Hepatocyte (in vitro differentiated cells): Measurements from ENCODE around the gene PPP5C. TPM values are rescaled to one million over a fixed set of nuclear protein-coding genes. Genes with fewer than 3 reads are reported as not detected.
A peak's percentile ranks its signal among the peaks of the same experiment; 100 is the strongest.

Experiments used
- DNase-seq: peaks from one replicate; pipeline ENCODE4 v3.0.0-alpha.2; 2016; ENCODE audit warnings: low spot score
- H2AFZ ChIP-seq: fragments of 200-600 bp; sonication (generic); 2 replicates; pipeline ENCODE4 v1.6.0; 2016; ENCODE audit warnings: antibody characterized with exemption, mild to moderate bottlenecking
- H3K27ac ChIP-seq: fragments of 200-600 bp; sonication (generic); 2 replicates; pipeline ENCODE4 v1.5.1; 2016; ENCODE audit warnings: mild to moderate bottlenecking
- H3K27me3 ChIP-seq: fragments of 200-600 bp; sonication (generic); 2 replicates; pipeline ENCODE4 v1.6.1; 2016
- H3K36me3 ChIP-seq: fragments of 200-600 bp; sonication (generic); replicated peaks from 2 replicates; pipeline ENCODE4 v1.5.1; 2016; ENCODE audit warnings: low read depth; ENCODE audit not compliant: insufficient read depth
- H3K4me1 ChIP-seq: fragments of 200-600 bp; sonication (generic); 2 replicates; pipeline ENCODE4 v1.5.1; 2016; ENCODE audit warnings: mild to moderate bottlenecking, moderate library complexity; ENCODE audit not compliant: insufficient read depth
- H3K4me2 ChIP-seq: fragments of 200-600 bp; sonication (generic); 2 replicates; pipeline ENCODE4 v1.6.0; 2016
- H3K4me3 ChIP-seq: fragments of 200-600 bp; sonication (generic); 2 replicates; pipeline ENCODE4 v1.5.1; 2016; ENCODE audit warnings: mild to moderate bottlenecking
- H3K79me2 ChIP-seq: fragments of 200-600 bp; sonication (generic); 2 replicates; pipeline ENCODE4 v1.6.0; 2017; ENCODE audit warnings: mild to moderate bottlenecking
- H3K9me2 ChIP-seq: fragments of 200-600 bp; sonication (generic); replicated peaks from 2 replicates; pipeline ENCODE4 v1.6.0; 2017; ENCODE audit warnings: mild to moderate bottlenecking; ENCODE audit not compliant: insufficient read depth
- H3K9me3 ChIP-seq: fragments of 200-600 bp; sonication (generic); 2 replicates; pipeline ENCODE4 v1.5.1; 2016; ENCODE audit warnings: low read depth, mild to moderate bottlenecking
- H4K20me1 ChIP-seq: fragments of 200-600 bp; sonication (generic); 2 replicates; pipeline ENCODE4 v1.6.0; 2016; ENCODE audit warnings: mild to moderate bottlenecking; ENCODE audit not compliant: insufficient read depth, poor library complexity, severe bottlenecking
- EZH2 ChIP-seq: fragments of 200-600 bp; sonication (generic); IDR thresholded peaks from 2 replicates; pipeline ENCODE4 v1.6.1; 2016; ENCODE audit warnings: antibody characterized with exemption, mild to moderate bottlenecking, borderline replicate concordance
- EZH2phosphoT487 ChIP-seq: fragments of 200-600 bp; sonication (generic); IDR thresholded peaks from one replicate; pipeline ENCODE4 v1.6.1; 2018; ENCODE audit warnings: antibody characterized with exemption, mild to moderate bottlenecking, low read depth, moderate library complexity; ENCODE audit not compliant: unreplicated experiment, severe bottlenecking
- WGBS: methylation state at CpG from one replicate; pipeline ENCODE4 v1.1.6; 2016; ENCODE audit warnings: low lambda C conversion rate; ENCODE audit errors: missing lambda C conversion rate; 5-methylcytosine and 5-hydroxymethylcytosine counted together
- polyA plus RNA-seq: library from polyadenylated mRNA; unstranded; fragments of >200 nt; fragmentation: Nextera tagmentation; extraction: Ambion mirVana; gene quantifications from 2 replicates; pipeline ENCODE4 v1.2.1, GENCODE V29; 2016
- total RNA-seq: library from RNA; depleted of rRNA; stranded (reverse); fragments of >200 nt; gene quantifications from 2 replicates; pipeline ENCODE4 v1.2.3, GENCODE V29; 2014
- TF ChIP-seq, protein P1 (sequence below): fragments of 200-600 bp; sonication (generic); IDR thresholded peaks from 2 replicates; pipeline ENCODE4 v1.5.1; 2016; ENCODE audit warnings: antibody characterized with exemption, mild to moderate bottlenecking; ENCODE audit not compliant: poor library complexity

PPP5C gene
- total and polyA plus RNA-seq, 2 experiments from 2014 or later: 51.2 to 68.8 TPM

GRCh38 chr19:46351241-46352041 lies 4.6 kb downstream of the PPP5C start:
- Histone ChIP-seq H4K20me1 (peaks cover 7% of the 10 kb centered on the region), H3K36me3 (no peaks in the 10 kb centered on the region), H3K4me3 (no peak overlapping the region), H3K9me3 (no peaks in the 10 kb centered on the region), H2AFZ (no peak overlapping the region), H3K4me2 (peak overlapping the region; percentile 53), H3K79me2 (peaks cover 64% of the 10 kb centered on the region), H3K27me3 (no peaks in the 10 kb centered on the region), H3K9me2 (no peaks in the 10 kb centered on the region), H3K27ac (peak overlapping the region; percentile 52), H3K4me1 (peaks cover 41% of the 10 kb centered on the region)
- TF ChIP-seq EZH2 (no peak), EZH2phosphoT487 (no peak)
- TF ChIP-seq, protein P1, sequence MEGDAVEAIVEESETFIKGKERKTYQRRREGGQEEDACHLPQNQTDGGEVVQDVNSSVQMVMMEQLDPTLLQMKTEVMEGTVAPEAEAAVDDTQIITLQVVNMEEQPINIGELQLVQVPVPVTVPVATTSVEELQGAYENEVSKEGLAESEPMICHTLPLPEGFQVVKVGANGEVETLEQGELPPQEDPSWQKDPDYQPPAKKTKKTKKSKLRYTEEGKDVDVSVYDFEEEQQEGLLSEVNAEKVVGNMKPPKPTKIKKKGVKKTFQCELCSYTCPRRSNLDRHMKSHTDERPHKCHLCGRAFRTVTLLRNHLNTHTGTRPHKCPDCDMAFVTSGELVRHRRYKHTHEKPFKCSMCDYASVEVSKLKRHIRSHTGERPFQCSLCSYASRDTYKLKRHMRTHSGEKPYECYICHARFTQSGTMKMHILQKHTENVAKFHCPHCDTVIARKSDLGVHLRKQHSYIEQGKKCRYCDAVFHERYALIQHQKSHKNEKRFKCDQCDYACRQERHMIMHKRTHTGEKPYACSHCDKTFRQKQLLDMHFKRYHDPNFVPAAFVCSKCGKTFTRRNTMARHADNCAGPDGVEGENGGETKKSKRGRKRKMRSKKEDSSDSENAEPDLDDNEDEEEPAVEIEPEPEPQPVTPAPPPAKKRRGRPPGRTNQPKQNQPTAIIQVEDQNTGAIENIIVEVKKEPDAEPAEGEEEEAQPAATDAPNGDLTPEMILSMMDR: no peak
- WGBS: 72% methylated on average over 18 of the region's 18 CpGs
- DNase-seq: no peak

GRCh38 chr19:46353730-46354528 lies 7.0 kb downstream of the PPP5C start:
- Histone ChIP-seq H3K27ac (no peak overlapping the region), H4K20me1 (peaks cover 3% of the 10 kb centered on the region), H3K9me2 (no peaks in the 10 kb centered on the region), H3K79me2 (peaks cover 66% of the 10 kb centered on the region), H3K4me1 (peaks cover 36% of the 10 kb centered on the region), H3K4me2 (no peak overlapping the region), H2AFZ (no peak overlapping the region), H3K4me3 (no peak overlapping the region), H3K27me3 (no peaks in the 10 kb centered on the region), H3K36me3 (no peaks in the 10 kb centered on the region), H3K9me3 (no peaks in the 10 kb centered on the region)
- no peak for DNase-seq
- 95% methylated on average over 28 of the region's 28 CpGs for WGBS
- no peak for TF ChIP-seq EZH2
- TF ChIP-seq, protein P1: no peak
- TF ChIP-seq EZH2phosphoT487: no peak

DNA sequence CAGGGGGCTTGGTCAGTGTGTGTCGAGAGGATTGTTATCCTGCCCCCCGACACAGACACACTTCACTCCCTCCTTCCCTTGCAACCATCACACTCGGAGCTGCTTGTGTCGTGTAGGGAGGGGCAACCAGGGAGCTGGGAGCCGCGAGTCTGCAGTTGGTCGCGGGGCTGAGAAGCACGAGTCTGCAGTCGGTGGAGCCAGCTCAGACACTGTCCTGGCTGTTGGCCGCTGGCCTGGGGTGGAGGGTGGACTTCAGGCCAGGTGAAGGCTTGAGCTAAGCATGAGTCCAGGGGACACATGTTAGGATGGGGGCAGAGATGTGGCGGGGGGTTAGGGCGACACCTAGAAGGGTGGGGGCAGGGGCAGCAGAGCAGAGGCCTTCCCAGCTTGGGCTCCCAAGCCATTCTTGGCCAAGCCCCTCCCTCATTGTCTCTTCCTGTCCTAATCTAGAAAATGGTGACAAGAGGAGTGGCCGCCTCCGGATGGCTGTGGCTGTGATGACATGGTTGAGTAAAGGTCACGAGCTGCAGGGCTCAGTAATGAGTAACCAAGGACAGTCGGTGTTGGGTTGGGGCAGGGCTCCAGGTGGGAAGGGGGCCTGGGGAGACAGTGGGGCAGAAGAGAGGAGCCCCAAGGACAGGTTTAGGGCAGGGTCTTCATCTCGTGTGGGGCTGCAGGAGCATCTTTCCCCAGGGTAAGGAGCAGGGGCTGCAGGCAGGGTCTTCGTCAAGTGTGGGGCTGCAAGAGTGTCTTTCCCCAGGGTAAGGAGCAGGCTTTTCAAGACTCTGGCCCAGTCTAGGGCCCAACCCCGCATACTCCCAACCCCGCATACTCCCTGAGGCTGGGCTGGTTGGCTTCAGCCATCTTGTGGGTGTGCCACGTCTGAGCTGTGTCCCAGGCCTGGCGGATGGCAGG lies 8.6 kb downstream of the PPP5C start:
- Histone ChIP-seq H2AFZ (no peak overlapping the region), H3K79me2 (peaks cover 63% of the 10 kb centered on the region), H3K9me2 (no peaks in the 10 kb centered on the region), H3K9me3 (no peaks in the 10 kb centered on the region), H3K27me3 (no peaks in the 10 kb centered on the region), H3K4me2 (peak overlapping the region; percentile 33), H3K27ac (peak overlapping the region; percentile 93), H3K36me3 (no peaks in the 10 kb centered on the region), H3K4me3 (no peak overlapping the region), H4K20me1 (peaks cover 3% of the 10 kb centered on the region), H3K4me1 (peaks cover 20% of the 10 kb centered on the region)
- TF ChIP-seq EZH2phosphoT487: no peak
- TF ChIP-seq, protein P1: no peak
- no peak for TF ChIP-seq EZH2
- 70% methylated on average over 22 of the region's 23 CpGs for WGBS
- peak; percentile 69 for DNase-seq
